ENCODE data around the gene TEAD4.
"Not testable (repeated sequence)": the region's sequence is repeated elsewhere in the genome, so short reads cannot be mapped to it uniquely, and the experiment has no call there.

TEAD4 gene

DNA sequence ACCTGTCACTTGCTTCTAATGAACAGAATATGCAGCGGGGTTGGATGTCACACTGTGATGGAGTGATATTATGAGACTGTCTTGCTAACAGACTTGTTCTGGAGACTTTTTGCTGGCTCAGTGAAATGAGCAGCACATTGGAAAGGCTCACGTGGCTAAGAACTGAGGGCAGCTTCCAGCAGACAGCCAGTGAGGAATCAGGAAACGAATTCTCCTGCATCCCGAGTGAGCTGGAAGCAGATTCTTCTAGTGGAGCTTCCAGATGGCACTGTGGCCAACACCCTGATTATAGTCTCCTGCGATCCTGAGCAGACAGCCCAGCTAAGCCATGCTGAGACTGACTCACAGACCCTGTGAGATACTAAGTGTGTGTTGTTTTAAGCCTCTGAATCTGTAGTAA is 101.9 kb downstream of the TEAD4 start:
- peak; percentile 75 for DNase-seq (ENCODE audit: low read depth)
- TF ChIP-seq, protein P1, sequence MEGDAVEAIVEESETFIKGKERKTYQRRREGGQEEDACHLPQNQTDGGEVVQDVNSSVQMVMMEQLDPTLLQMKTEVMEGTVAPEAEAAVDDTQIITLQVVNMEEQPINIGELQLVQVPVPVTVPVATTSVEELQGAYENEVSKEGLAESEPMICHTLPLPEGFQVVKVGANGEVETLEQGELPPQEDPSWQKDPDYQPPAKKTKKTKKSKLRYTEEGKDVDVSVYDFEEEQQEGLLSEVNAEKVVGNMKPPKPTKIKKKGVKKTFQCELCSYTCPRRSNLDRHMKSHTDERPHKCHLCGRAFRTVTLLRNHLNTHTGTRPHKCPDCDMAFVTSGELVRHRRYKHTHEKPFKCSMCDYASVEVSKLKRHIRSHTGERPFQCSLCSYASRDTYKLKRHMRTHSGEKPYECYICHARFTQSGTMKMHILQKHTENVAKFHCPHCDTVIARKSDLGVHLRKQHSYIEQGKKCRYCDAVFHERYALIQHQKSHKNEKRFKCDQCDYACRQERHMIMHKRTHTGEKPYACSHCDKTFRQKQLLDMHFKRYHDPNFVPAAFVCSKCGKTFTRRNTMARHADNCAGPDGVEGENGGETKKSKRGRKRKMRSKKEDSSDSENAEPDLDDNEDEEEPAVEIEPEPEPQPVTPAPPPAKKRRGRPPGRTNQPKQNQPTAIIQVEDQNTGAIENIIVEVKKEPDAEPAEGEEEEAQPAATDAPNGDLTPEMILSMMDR (conservative IDR thresholded peaks at IDR 0.05; ENCODE audit: low read length) = no peak
- no peak overlapping the region for H3K4me3 ChIP-seq (ENCODE audit: low read length)

DNA sequence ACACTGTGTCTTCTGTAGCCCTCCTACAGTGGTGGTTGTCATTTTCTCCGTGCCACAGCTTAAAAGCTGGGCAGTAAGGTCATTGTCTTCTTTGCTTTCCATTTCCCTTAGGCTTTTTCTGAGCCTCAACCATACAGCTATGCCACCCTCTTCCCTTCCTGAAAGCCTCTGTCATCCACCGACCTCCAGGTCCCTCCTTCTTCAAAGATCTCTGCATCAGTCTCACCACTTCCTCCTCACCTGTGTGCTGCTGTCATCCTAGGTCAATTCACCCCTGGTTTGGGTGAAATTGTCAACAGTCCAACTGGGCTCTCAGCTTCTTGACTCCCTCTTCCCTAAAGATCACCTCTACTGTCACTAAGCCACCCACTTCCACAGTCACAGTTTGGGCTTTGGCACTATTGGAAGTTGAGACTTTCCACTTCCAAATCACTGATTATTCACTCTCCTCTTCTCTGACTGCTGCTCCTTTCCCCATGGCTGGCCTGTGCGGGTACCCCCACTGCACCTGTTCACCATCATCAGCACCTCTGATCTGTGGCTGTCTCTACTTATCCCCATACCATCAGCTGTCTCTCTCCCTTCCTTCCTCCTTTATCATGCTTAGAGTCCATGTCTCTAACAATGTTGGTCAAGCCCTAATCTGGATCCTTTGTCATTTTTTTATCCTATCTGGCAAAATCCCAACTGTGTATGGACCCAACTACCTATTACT is 102.5 kb downstream of the TEAD4 start:
- no peak overlapping the region for H3K4me3 ChIP-seq (ENCODE audit: low read length)
- DNase-seq (ENCODE audit: low read depth) = no peak
- TF ChIP-seq, protein P1 (conservative IDR thresholded peaks at IDR 0.05; ENCODE audit: low read length) = no peak

DNA sequence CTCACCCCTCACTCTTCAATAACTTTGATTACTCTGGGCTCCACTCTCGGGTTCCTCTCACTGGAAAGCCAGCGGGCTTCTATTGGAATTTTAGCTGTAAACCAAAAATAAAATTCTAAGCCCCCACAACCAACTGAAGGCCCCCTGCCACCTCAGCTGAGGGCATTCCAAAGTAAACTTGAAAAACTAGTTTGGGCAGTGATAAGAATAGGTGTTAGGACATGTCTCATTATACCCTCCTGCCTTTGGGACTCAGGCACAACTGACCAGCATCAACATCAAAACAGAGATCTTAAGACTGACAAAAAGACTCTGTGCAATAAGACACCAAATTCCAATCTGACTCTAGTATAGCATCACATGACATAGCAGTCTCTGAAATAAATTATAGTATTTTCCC is 106.1 kb downstream of the TEAD4 start:
- TF ChIP-seq, protein P1 (conservative IDR thresholded peaks at IDR 0.05; ENCODE audit: low read length) = no peak
- no peak overlapping the region for H3K4me3 ChIP-seq (ENCODE audit: low read length)
- DNase-seq (ENCODE audit: low read depth) = no peak

DNA sequence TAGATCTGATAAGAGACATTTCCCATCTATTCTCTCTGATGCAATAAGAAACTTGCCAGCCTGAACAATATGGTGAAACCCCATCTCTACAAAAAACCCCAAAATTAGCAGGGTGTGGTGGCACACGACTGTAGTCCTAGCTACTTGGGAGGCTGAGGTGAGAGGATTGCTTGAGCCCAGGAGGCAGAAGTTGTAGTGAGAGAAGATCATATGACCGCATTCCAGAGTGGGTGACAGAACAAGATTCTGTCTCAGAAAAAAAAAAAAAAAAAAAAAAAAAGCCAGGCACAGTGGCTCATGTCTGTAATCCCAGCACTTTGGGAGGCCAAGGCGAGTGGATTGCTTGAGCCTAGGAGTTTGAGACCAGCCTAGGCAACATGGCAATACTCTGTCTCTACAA is 106.6 kb downstream of the TEAD4 start:
- H3K4me3 ChIP-seq (ENCODE audit: low read length); DNase-seq (ENCODE audit: low read depth): not testable (repeated sequence)

DNA sequence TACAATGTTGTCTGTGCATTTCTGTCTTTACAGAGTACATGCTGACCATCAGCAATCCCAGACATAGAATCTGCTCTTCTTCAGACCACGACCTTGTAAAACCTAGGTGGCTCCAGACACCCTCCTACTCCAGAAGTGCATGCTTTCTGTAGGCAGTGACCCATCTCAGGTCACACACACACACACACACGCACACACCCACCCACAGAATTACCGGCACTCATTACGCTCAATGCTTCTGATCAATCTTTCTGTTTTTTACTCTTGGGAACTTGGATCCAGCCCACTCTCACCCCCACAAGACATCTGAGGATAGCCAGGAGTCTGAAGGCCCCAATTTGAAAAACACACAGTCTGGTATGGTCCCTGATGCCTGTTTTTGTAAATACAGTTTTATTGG is 110.5 kb downstream of the TEAD4 start:
- H3K4me3 ChIP-seq (ENCODE audit: low read length) = no peak overlapping the region
- no peak for DNase-seq (ENCODE audit: low read depth)
- TF ChIP-seq, protein P1 (conservative IDR thresholded peaks at IDR 0.05; ENCODE audit: low read length) = no peak

DNA sequence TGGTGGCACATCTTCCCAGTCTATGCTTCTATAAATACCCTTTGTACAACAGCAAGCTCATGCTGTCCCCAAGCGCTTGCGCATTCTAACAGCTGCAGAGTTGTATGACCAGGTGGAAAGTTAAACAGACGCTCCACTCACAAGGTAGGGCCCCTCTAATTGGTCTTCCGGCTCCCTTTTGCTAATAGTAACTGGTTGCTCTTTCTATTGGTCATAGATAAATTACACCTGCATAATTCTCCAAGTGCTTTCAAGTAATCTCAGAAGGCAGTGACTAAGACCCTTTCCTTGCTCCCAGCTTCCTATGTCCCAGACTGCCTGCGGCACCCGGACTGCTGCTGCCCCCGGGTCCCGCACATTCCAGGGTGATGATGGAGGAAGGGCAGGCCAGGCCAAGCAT is 111.9 kb downstream of the TEAD4 start:
- TF ChIP-seq, protein P1 (conservative IDR thresholded peaks at IDR 0.05; ENCODE audit: low read length) = no peak
- no peak overlapping the region for H3K4me3 ChIP-seq (ENCODE audit: low read length)
- no peak for DNase-seq (ENCODE audit: low read depth)

DNA sequence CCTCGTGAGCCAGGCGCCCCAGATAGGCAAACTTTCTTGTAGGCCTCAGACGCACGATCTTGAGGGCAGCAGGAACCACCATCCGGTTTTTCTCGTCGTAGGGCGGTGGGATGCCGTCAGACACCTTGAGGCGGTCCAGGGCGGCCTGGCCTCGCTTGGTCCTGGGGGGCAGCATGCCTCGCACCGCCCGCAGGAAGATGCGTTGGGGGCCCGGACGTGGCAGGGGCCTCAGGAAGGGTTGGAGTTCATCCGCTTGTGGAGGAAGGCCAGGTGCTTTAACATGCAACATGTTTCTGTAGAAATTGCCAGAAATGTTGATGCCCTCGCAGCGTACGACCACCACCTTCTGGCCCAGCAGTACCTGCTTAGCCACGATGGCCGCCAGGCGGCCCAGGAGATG is 112.5 kb downstream of the TEAD4 start:
- H3K4me3 ChIP-seq (ENCODE audit: low read length) = no peak overlapping the region
- no peak for DNase-seq (ENCODE audit: low read depth)
- TF ChIP-seq, protein P1 (conservative IDR thresholded peaks at IDR 0.05; ENCODE audit: low read length) = no peak

All from AG10803 (cell line).